H1 (cell line): ENCODE data around the gene NRL. TPM values are rescaled to one million over a fixed set of nuclear protein-coding genes. Genes with fewer than 3 reads are reported as not detected.

ENCODE experiments used
- POLR2A ChIP-seq, 2 experiments: IDR thresholded peaks; 1 replicate in 1 of 2; 2 replicates in 1 of 2; pipeline ENCODE4 v1.6.1; 2011; ENCODE audit warnings: low read depth in 2 of 2, low read length in 2 of 2, mild to moderate bottlenecking in 2 of 2; ENCODE audit errors: control extremely low read depth in 1 of 2
- TEAD4 ChIP-seq: IDR thresholded peaks from 2 replicates; pipeline ENCODE4 v1.6.1; 2012; ENCODE audit warnings: low read depth, low read length, inconsistent platforms, mixed read lengths
- polyA plus RNA-seq, 7 experiments: library from polyadenylated mRNA; depleted of rRNA in 3 of 7; stranded (reverse) in 5 of 7; unstranded in 2 of 7; fragments of >200 nt in 5 of 7; fragments of 200-250 nt in 2 of 7; gene quantifications; 1 replicate in 5 of 7; 2 replicates in 1 of 7; 4 replicates in 1 of 7; pipeline versions ENCODE4 v1.2.1 to v1.2.3, GENCODE V29; 2011 to 2013; ENCODE audit warnings: missing spikeins in 2 of 7, mixed read lengths in 2 of 7
- total RNA-seq: library from RNA; stranded (reverse); fragmentation: NEBNext Ultra II Directional; extraction: Animal tissue kit (Norgen Biotek cat#: 25700); gene quantifications from 2 replicates; pipeline ENCODE4 v1.2.1, GENCODE V29; 2021

Gene NRL
- total and polyA plus RNA-seq, 2 of the 8 experiments (the other 6 are each of a cell fraction or from before 2014, with no cell fraction given), result 1.1 to 2.2 TPM

- TF ChIP-seq POLR2A (IDR thresholded peaks at IDR 0.05; ENCODE audit: control extremely low read depth in 1 of 2, low read depth in 2 of 2, low read length in 2 of 2) (no peak), TEAD4 (no peak)
These were observed 35.8 kb upstream of the NRL start (continued) for GRCh38 chr14:24150567-24150966.
